BJ (cell line): ENCODE measurements around the gene GLCCI1. TPM values are rescaled to one million over a fixed set of nuclear protein-coding genes. Genes with fewer than 3 reads are reported as not detected.

Source experiments
- CTCF ChIA-PET: fragments of 350-600 bp; formaldehyde crosslinking; extraction: SDS; loops from one replicate; lab custom pipeline; 2021; ENCODE audit warnings: antibody characterized with exemption, inconsistent platforms; lab: Yijun Ruan, JAX
- POLR2A ChIA-PET: fragments of 300-600 bp; sonication (Branson Sonifier 250); formaldehyde crosslinking; extraction: SDS; loops from one replicate; lab custom pipeline; 2021; ENCODE audit warnings: antibody characterized with exemption; lab: Charles Lee
- DNase-seq: peaks from one replicate; pipeline ENCODE4 v3.0.0-alpha.2; 2011; ENCODE audit warnings: low read depth
- H3K27me3 ChIP-seq: 2 replicates; pipeline ENCODE4 v1.6.0; 2011; ENCODE audit warnings: low read length; ENCODE audit not compliant: control insufficient read depth, insufficient read depth
- H3K36me3 ChIP-seq: 2 replicates; pipeline ENCODE4 v1.5.1; 2011; ENCODE audit warnings: low read length; ENCODE audit not compliant: control insufficient read depth, insufficient read depth
- H3K4me3 ChIP-seq: 2 replicates; pipeline ENCODE4 v1.5.1; 2011; ENCODE audit warnings: low read depth, mild to moderate bottlenecking, control low read depth, low read length
- CTCF ChIP-seq: IDR thresholded peaks from 2 replicates; pipeline ENCODE4 v1.5.1; 2011; ENCODE audit warnings: low read depth, mild to moderate bottlenecking, control low read depth, inconsistent platforms, low read length, moderate library complexity; ENCODE audit not compliant: insufficient read depth
- polyA plus RNA-seq: library from polyadenylated mRNA; depleted of rRNA; stranded (reverse); fragments of >200 nt; gene quantifications from 2 replicates; pipeline ENCODE4 v1.2.3, GENCODE V29; 2011

The GLCCI1 gene
- polyA plus RNA-seq, 1 experiment: 11.2 TPM

- 0 out of 2 replicates have a peak, but pooled peaks cover 2% of the 10 kb centered on the region for H3K27me3 ChIP-seq
- DNase-seq: no peak
- TF ChIP-seq CTCF: no peak
- ChIA-PET POLR2A (no interaction called here), CTCF (interaction anchor here (1.0 kb wide), 1 partner anchor 17 kb away, joined by 3 read pairs; no protein-coding TSS in a partner anchor)
- H3K4me3 ChIP-seq: no peak overlapping the region
- H3K36me3 ChIP-seq: no peaks in the 10 kb centered on the region
These were observed 164.7 kb downstream of the GLCCI1 start for GRCh38 chr7:8133188-8133848.

- POLR2A ChIA-PET: no interaction called here
These were observed 165.6 kb downstream of the GLCCI1 start for GRCh38 chr7:8134089-8134733.

GRCh38 chr7:8135417-8135816, 166.8 kb downstream of the GLCCI1 start:
- H3K36me3 ChIP-seq: no peaks in the 10 kb centered on the region
- no peak for DNase-seq
- 0 out of 2 replicates have a peak, but pooled peaks cover 2% of the 10 kb centered on the region for H3K27me3 ChIP-seq
- no peak overlapping the region for H3K4me3 ChIP-seq
- ChIA-PET POLR2A (no interaction called here), CTCF (interaction anchor here (0.6 to 1.2 kb wide), 4 partner anchors 9 to 58 kb away, joined by 3 read pairs; no protein-coding TSS in a partner anchor)
- TF ChIP-seq CTCF: no peak

More at GRCh38 chr7:8134089-8134733, 165.6 kb downstream of the GLCCI1 start:
- Histone ChIP-seq H3K27me3 (0 out of 2 replicates have a peak, but pooled peaks cover 2% of the 10 kb centered on the region), H3K4me3 (no peak overlapping the region), H3K36me3 (no peaks in the 10 kb centered on the region)
- DNase-seq: no peak
- CTCF ChIA-PET: interaction anchor here (1.0 kb wide), 1 partner anchor 18 kb away, joined by 3 read pairs; no protein-coding TSS in a partner anchor
- no peak for TF ChIP-seq CTCF

GRCh38 chr7:8136051-8136730, 167.6 kb downstream of the GLCCI1 start:
- no peak for DNase-seq
- no peaks in the 10 kb centered on the region for H3K36me3 ChIP-seq
- H3K27me3 ChIP-seq: 0 out of 2 replicates have a peak, but pooled peaks cover 2% of the 10 kb centered on the region
- ChIA-PET POLR2A (no interaction called here), CTCF (interaction anchor here (0.6 to 1.2 kb wide), 3 partner anchors 8 to 15 kb away, joined by 3 read pairs; no protein-coding TSS in a partner anchor)
- H3K4me3 ChIP-seq: no peak overlapping the region
- no peak for TF ChIP-seq CTCF
